Measurements from ENCODE around the gene TCF4. TPM values are rescaled to one million over a fixed set of nuclear protein-coding genes. Genes with fewer than 3 reads are reported as not detected.

TCF4 gene
- total RNA-seq, result 3.4 and 3.9 TPM in 2 replicates

DNA sequence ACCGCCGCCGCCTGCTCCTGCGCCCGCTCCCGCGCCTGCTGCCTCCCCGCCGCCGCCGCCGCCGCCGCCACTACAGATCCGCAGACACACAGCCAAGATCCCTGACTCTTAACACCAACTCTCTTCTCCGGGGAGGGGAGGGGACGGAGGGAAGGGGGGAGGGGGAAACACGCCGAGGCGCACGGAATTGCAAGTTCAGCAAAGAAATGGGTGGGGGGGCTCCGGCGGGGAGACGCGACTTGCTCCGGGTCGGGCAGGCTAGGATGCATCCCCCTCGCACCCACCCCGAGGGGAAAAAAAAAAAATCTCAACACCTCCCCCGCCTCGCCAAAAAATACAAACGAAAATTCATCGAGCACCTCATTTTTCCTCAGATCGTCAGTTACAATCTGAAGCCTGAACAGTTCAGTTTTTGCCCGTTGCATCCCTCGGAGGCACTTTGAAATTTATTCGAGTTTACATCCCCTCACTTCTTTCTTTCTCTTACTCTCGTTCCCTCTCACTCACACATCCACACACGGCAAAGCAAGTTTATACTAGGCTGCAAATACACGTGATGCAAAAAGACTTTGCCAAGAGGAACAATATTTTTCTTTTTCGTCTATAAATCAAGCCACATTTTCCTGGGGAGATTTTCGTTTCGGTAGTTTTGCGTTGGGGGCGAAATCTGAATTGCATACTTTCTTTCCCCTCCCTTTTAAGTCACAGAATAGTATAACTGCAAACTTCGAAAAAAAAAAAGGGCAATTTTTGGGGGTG, at the start of gene TCF4:
Gene TCF4 (minus strand): TSS at position 82 of the 759 bp plus-strand sequence. CDS start 1,076 bp downstream, outside the sequence.
- intact Hi-C loops (cut with micrococcal nuclease), result loop anchor here (2.0 to 10.0 kb wide), 7 partner anchors 173 to 1999 kb away; partner anchors contain the start of genes C18orf54, FECH, POLI and STARD6

DNA sequence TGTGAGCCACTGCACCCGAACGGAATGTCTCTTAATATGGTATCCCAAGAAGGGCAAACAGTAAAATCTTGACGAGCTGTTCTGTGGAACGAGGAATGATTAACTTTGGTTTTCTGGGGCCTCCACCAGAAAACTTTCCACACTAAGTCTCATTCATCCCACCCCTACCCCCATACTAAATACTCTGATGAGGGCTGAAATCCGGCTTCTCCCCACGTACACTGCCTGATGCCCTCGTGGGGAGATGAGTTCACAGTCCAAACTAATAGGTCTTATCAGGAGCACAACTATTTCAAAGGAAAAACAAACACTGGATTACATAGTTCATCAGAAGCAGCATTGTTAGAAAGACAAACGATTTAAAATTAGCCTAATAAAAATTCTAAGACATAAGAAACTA, 49.2 kb upstream of the TCF4 start:
- intact Hi-C loops (cut with micrococcal nuclease), result no loop called here

DNA sequence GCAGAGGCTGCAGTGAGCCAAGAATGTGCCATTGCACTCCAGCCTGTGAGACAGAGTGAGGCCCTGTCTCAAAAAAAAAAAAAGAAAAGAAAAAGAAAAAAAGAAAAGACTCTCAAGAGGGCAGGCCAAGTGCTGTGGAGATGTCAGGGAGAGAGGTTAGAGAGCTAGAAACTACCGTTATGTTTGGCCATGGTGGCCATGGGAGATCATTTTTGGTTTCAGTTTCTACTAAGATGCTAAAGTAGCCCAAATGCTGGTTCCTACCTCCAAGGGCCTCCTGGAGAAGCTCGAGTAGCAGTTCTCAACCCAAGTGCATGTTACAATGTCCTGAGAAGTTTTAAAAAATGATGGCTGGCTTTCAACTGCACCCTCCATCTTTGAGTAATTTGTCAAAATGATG, 47.4 kb upstream of the TCF4 start:
- intact Hi-C loops (cut with micrococcal nuclease), result no loop called here

DNA sequence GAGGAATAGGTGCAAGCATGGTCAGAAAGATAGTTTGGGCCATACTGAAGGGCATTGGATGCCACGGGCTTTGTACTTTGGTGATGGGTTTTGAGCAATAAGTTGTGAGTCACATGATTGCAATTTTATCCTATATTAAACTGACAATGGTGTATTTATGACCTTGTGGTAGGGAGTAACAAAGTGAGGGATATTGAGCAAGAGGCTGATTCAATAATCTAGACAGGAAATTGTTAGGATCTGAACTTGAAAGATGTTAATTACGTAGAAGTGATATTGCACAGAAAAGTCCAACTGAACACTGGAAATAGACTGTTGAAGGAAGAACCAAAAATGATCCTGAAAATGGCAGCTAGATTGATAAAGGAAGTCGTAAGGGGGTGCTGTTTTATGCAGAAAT, 46.6 kb upstream of the TCF4 start:
- intact Hi-C loops (cut with micrococcal nuclease), result no loop called here

DNA sequence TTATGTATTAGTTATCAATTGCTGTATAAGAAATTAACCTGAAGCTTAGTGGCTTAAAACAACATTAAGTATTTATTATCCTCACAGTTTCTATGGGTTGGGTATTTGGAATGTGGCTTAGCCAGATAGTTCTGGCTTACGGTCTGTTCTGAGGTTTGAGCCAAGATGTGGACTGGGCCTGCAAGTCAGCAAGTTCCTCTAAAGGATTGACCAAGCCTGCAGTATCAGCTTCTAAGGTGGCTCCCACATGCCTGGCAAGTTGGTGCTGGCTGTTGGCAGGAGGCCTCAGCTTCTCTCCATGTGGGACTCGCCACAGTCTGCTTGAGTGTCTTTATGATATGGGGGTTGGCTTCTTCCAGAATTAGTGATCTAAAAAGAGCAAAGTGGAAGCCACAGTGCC, 45.0 kb upstream of the TCF4 start:
- intact Hi-C loops (cut with micrococcal nuclease), result no loop called here

DNA sequence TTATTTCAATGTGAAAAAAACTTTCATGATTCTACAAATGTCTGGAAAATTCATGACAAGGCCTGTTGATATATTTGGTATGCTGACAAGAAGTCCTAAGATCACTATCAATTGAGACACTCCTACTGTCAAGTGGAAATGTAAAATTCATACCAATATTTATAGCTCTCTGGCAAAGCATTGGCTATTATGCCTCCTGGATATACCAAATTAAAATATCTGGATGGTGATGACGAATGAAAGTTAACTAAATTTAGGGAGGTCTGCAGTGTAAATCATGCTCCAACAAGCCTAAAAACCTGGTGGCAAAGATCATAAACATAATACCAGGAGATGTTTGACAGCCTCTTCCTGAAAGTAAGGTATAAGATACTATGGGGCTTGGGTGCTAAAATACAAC, 41.1 kb upstream of the TCF4 start:
- intact Hi-C loops (cut with micrococcal nuclease), result no loop called here

DNA sequence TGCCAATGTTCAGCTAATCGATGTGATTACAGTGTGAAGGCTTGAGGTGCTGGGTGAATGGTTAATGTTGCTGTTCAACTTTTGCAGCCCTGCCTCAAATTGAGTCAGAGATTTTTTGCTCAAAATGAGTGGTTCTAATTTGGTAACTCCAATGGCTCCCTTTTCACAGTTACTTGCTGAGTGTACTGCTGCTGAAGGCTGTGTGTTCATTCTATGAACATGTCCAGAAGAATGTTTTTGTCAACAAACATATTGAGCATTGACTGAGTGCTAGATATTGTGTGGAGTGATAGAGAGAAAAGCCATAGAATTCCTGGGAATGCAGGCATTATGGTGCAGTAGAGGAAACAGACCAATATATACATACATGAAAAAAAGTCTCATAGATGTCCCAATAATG, 39.0 kb upstream of the TCF4 start:
- intact Hi-C loops (cut with micrococcal nuclease), result no loop called here

DNA sequence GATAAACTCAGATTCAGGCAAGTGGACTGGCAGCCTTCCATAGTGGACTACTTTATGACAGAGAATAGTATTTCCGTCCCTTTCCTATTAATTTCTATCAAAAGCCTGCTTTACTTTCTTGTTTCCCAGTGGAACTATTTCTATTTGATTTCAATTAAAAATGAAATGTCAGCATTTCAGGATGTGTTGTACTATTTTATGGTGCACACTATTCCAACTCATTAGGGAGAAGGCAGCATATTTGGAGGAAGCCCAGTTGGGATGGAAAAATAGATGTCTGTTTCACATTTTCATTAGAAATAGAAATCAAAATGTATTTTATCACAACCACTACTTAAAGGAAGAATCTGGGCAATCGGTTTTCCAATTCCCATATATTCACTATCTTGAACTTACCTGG, 37.9 kb upstream of the TCF4 start:
- intact Hi-C loops (cut with micrococcal nuclease), result no loop called here

DNA sequence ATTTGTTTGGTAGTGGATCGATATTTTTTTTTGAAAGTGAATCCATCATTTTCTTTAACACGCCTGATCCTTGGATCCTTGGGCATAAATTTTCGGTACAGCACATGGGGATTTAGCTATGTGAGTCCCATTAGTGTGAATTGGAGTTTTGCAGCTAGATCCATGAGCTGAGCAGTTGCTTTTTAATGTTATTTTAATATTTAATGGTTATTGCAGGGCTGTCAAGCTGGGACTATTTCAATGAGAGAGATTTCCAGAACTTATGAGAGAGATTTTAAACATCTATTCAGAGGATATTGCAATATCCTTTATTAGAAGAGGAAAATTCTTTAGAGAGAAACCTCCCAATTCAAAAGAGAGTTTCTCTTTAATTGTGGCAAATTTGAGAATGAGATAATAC, 35.6 kb upstream of the TCF4 start:
- intact Hi-C loops (cut with micrococcal nuclease), result no loop called here

DNA sequence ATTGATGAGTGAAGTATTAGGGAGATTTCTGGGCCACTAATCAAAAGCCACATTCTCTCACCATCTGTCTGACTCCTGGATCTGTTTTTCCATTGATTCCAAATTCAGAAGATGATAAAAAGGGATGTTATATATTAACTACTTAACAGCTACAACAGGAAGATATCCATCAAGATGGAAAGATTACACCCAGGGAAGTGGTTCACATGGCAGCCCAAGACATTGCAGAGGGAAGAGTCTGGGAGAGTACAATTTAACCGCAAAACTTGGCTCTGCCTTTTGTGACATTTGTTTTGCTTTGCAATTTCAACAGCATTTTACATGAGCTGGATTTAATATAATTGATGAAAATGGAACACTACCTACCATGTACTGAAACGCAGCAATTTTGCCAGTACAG, 22.5 kb upstream of the TCF4 start:
- intact Hi-C loops (cut with micrococcal nuclease), result no loop called here

DNA sequence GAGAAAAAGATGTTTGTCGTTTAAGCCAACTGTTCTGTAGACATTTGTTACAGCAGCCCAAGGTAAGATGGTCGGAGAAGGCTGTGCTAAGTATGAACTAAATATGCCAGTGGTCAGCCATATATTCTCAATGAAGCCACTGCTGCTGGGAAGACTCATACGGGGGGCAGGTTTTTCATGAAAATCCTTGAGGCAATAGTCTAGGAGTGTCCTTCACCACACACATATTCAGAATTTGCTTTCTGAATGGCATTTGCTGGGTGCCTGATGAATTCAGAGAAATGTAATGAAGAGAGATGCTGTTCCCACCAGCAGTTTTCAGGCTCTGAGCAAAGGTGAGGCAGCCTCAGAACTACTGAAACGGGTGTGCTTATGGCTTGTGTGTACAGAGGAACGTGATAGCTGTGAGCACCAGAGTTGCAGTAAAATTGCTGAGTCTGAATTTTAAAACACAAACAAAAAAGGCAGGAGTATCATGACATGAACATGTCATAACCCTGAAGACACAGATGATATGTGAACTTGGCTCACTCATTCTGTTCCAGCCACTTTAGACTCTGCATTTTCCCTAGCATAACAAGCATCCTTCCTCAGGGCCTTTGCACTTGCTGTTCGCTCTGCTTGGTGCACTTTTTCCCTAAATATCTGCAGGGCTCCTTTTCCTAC, 21.3 kb upstream of the TCF4 start:
- intact Hi-C loops (cut with micrococcal nuclease), result no loop called here

DNA sequence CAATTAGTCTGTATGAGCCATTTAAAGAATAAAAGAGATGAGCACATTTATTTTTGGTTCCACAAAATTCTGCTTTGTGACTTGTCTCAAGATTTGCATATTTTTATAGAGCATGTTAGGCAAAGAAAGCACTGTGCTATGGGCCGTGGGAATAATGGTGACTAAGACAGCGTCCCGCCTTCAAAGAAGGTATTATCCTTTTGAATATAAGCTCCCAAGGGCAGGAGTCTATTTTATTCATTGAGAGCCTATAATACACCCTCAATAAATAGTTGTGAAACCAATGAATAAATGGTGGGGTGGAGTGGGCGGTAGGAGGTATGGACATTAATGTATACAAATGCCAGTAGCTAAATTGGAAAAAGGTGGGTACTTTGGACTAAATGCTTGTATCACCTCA, 20.5 kb upstream of the TCF4 start:
- intact Hi-C loops (cut with micrococcal nuclease), result no loop called here

DNA sequence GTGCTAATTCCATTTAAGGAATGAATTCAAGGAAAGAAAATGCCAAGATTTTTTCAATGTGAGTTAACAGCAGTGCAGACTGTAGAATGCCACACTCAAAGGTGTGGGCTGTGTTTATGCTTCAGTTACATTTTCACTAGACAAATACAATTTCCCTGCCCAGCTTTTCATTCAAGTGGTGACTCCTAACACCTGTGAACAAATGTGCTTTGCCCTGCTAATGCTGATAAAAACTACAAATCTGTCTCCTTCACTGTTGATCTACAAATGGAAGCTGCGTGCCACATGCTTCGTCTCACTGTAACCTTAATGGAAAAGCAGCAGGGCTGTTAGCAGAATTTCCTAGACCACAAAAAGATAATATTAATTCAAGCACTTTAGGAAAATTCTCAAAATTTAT, 19.8 kb upstream of the TCF4 start:
- intact Hi-C loops (cut with micrococcal nuclease), result no loop called here

DNA sequence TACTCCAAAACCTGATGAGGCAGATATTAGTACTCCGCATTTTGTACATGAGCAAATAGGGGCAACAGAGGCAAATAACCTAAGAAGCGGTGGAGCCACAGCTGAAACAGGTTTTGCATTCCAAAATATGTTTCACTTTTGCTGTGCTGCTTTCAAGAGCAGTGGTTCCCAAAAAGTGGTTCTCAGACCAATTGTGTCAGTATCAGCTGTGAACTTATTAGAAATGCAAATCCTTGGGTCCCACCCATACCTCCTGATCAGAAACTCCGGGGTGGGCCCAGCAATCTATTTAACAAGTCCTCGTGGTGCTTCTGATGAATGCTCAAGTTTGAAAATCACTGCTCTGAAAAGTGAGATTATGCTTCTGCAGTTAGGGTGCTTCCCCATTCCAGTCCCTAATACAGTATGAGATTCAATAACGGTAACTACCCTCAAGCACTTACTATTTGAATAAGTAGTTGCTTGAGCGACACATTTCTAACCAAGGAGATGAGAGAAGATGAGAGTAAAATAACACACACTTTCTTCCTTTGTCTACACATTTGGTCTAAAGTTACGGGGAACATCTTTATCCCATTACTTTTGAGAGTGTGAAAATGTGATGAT, 17.8 kb upstream of the TCF4 start:
- intact Hi-C loops (cut with micrococcal nuclease), result no loop called here

DNA sequence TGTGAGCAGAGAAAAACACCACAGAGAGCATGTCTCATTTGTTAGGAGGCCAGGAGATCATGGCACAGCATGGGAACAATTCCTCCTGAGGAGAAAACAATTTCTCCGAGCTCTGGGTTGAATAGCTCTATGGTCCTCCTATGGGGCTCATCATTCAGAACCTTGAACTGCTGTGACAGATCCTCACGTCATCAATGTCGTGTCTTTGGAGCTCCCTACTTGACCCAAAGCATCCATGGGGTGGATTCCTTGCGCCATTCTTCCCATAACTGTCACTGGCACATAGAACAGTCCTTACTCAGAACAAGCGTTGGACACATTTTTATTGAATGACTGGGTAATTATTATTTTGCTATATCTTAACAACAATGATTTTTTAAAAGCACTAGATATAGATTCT, 15.8 kb upstream of the TCF4 start:
- intact Hi-C loops (cut with micrococcal nuclease), result no loop called here

DNA sequence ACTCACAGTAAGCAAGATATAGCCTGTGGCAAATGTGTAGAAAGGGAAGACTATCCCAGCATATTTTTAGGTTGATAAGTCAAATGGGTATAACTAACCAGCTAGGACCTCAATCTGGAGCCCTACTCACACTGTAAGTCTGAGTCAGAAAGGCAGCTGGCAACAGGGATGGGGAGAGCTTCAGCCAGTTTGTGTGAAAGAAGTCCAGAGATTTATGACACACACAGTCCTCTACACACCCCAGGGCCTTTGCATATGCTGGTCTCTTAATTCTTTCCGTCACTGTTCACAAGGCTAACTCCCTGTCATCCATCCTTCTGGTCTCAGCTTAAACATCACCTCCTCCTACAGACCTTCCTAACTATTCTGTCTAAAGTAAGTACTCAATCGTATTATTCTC, 5.9 kb upstream of the TCF4 start:
- intact Hi-C loops (cut with micrococcal nuclease), result no loop called here

DNA sequence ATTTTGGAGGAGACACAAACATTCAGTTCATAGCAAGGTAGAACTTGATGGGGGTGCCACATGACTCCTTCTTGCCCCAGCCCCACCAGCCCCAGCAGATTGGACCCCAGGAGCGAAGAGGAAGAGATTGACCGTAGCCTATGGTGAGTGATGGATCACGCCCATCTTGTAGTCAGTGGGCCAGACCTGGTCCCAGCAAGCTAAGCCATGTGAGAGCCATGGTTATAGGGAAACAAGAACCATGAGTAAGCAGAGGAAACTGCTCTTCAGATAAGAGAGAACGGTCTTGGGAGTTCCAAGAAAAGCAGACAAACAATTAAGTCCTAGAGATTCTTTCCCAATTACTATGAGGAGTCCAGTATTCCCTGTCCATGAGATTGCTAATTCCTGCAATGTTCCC, 4.6 kb upstream of the TCF4 start:
- intact Hi-C loops (cut with micrococcal nuclease), result no loop called here

DNA sequence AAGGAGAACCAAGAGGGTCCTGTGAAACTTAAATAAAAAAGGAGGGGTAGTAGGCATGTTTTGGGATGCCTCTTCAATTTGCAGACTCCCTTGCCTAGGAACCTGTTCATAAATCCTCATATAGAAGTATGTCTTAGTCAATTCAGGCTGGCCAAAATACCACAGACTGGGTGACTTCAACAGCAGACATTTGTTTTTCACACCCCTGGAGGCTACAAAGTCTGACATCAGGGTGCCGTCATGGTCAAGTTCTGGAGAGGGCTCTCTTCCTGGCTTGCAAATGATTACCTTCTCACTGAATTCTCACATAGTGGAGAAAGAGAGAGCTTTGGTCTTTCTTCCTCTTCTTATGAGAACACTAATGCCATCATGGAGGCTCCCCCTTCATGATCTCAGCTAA, 4.1 kb upstream of the TCF4 start:
- intact Hi-C loops (cut with micrococcal nuclease), result no loop called here

DNA sequence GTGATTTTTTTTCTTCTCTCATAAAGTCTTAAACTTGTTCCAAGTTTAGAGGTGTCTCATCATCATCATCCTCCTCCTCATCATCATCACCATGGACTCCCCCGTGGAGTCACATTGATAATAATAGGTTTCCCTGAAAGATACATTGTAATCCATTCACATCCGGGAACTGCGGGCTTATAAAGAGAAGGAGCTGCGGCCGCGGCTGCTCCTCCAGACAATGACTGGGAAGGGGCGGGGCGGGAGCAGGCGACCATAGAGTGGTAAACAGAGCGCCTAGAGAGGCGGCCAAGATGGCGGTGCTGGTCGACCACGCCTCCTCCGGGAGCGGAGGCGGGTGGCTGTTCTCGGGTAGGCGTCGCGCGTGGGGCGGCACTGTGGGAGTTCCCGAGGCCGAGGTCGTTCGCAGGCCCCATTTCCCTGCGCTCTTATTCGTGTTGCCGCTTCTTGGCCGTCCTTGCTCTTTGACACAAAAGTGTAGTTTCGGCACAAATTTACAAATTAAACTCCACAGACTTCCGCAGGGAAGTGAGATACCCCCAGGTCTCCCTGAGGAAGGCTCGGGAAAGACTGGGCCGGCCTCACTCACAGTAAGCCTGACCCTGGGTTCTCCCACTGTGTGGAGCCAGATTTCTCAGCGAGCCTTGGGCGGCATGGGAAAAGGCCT, 1.8 kb upstream of the TCF4 start:
- intact Hi-C loops (cut with micrococcal nuclease), result loop anchor here (1.0 to 10.0 kb wide), 10 partner anchors 112 to 1997 kb away; partner anchors contain the start of genes C18orf54, FECH, MBD2 and POLI

DNA sequence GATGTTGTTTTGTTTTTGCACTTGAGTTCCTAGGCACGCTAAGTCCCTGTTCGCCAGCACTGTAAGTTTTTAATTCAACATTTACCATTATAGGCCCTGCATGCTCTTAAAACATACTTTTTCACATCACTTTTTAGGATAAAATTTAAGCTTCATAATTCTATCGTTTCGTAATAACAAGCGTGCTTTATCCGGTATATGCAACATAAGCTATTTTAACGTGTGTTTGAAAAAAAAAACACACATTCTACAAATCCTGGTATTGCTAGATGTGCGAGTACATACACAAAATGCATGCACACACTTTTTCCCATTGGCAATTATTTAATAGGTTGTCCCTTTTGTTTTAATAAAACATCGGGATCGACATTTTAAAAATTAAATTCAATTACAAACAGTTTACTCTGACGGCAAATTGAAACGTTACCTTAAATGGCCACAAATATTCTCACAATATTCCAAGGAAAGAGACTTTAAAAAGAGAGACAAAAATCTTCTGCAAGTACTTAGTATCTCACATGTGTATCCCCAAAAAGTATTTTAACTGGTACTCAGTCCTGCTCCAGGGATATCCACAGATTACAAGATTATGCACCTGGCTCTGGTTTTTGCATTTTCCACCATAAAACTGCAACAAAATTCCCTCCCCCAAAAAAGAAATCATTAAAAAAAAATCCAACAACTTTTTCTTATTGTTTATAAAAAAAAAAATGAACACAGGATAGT, 1.0 kb upstream of the TCF4 start:
- intact Hi-C loops (cut with micrococcal nuclease), result loop anchor here (1.0 to 10.0 kb wide), 10 partner anchors 112 to 1998 kb away; partner anchors contain the start of genes C18orf54, FECH, MBD2 and POLI

Data from T-helper 1 cell treated with Interleukin-12 subunit alpha and Interleukin-12 subunit beta and Interleukin-4 antibody, amounts not matched to agents 30 ng/mL and 1 ng/mL, for 36 hours (primary cell).